DND-41 (cell line): Measurements from ENCODE around the gene CCDC27.

ENCODE experiments used
- EZH2 ChIP-seq: IDR thresholded peaks from 3 replicates; pipeline ENCODE4 v1.6.1; 2012; ENCODE audit warnings: borderline replicate concordance, low read depth, mild to moderate bottlenecking, moderate library complexity, low read length, inconsistent platforms; ENCODE audit not compliant: severe bottlenecking
- TF ChIP-seq, protein P1 (sequence below): IDR thresholded peaks from 2 replicates; pipeline ENCODE4 v1.5.1; 2012; ENCODE audit warnings: borderline replicate concordance, low read length, moderate library complexity, mild to moderate bottlenecking; ENCODE audit not compliant: poor library complexity, severe bottlenecking; ENCODE audit errors: extremely low read depth

DNA sequence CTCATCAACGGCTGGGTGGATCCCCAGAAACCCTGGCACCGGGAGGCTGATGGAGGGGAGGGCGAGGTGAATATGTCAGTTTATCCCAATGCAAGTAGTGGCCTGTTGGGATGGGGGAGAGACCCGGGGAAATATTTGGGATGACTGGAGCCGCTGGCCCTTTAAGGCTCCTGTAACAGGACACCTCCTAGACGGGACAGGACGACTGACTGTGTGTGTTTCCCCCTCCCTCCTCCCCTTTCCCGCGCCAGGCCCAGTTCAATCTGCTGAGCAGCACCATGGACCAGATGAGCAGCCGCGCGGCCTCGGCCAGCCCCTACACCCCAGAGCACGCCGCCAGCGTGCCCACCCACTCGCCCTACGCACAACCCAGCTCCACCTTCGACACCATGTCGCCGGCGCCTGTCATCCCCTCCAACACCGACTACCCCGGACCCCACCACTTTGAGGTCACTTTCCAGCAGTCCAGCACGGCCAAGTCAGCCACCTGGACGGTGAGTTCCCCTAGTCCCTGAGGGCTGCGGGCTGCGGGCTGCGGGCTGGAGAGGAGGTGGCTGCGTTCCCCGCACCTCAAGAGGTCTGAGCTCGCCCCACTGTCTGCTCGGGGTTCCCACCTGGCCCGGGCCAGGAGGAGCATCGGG lies 44.8 kb upstream of the CCDC27 start:
- TF ChIP-seq EZH2: no peak
- TF ChIP-seq, protein P1, sequence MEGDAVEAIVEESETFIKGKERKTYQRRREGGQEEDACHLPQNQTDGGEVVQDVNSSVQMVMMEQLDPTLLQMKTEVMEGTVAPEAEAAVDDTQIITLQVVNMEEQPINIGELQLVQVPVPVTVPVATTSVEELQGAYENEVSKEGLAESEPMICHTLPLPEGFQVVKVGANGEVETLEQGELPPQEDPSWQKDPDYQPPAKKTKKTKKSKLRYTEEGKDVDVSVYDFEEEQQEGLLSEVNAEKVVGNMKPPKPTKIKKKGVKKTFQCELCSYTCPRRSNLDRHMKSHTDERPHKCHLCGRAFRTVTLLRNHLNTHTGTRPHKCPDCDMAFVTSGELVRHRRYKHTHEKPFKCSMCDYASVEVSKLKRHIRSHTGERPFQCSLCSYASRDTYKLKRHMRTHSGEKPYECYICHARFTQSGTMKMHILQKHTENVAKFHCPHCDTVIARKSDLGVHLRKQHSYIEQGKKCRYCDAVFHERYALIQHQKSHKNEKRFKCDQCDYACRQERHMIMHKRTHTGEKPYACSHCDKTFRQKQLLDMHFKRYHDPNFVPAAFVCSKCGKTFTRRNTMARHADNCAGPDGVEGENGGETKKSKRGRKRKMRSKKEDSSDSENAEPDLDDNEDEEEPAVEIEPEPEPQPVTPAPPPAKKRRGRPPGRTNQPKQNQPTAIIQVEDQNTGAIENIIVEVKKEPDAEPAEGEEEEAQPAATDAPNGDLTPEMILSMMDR: no peak
